Activated CD8-positive, alpha-beta memory T cell treated with anti-CD3 and anti-CD28 coated beads, Interleukin-2, amount 50 U/mL, for 1 hour (primary cell): ENCODE data around the gene PSAPL1.

ENCODE experiments used
- DNase-seq: peaks from one replicate; pipeline ENCODE4 v3.0.0-alpha.2; 2020; ENCODE audit errors: extremely low read depth

Gene PSAPL1

DNA sequence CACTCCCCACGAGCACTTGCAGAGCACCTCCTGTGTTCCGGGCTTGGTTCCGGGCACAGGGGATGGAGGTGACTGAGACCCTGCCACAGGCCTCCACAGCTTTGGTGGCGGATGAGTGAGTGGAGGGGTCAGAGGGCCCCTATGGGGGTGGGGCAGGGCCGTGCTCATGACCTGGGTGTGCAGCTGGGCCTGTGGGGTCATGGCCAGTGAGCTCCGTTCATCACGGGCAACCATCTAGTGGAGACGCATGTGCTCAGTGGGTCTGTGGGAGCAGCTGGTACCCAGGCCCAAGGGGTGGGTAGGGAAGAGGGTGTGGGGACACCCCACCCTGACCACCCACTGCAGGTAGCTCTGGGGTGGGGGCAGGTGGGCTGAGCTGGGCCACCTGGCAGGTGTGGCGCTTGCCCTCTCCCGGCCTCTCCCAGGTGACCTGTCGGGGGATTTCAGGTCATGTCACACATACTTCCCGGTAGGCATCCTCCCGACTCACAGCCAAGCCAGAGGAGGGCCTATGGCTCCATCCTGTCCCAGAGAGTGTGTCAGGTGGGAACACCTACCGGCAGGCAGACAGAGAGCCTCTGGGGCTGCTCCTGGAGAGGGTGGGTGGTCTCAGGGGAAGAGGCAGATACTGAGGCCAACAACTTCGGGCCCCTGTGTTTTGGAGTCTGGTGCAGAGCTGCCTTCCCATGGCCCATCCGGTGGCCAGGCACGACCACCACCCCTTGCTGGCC is 3.6 kb downstream of the PSAPL1 start:
- no peak for DNase-seq

DNA sequence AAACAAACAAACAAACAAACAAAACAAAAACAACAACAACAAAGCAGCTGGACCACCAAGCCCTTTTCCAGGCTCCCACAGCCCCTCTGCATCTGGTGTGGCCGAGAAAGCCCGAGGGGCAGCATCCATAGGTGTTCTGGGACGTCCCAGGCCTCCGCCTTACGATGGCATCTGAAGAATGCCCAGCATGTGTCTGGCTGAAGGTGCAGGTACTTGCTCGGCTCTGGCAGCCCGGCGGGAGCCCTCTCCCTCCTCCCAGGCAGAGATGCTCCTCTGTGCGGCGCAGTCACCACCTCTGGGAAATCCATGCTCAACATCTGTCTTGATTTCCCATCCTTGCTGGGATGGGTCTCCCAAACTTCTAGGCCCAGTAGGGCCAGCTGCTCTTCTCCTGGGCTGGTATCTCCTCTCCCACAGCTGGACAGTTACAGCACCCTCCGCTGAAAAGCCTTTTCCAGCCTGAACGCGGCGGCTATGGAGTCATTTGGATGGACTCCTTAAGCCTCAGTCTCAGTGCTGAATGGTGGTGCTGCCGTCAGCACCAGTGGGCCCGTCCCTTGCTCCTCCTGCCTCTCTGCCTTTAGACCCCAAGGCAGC is 4.3 kb downstream of the PSAPL1 start:
- no peak for DNase-seq

DNA sequence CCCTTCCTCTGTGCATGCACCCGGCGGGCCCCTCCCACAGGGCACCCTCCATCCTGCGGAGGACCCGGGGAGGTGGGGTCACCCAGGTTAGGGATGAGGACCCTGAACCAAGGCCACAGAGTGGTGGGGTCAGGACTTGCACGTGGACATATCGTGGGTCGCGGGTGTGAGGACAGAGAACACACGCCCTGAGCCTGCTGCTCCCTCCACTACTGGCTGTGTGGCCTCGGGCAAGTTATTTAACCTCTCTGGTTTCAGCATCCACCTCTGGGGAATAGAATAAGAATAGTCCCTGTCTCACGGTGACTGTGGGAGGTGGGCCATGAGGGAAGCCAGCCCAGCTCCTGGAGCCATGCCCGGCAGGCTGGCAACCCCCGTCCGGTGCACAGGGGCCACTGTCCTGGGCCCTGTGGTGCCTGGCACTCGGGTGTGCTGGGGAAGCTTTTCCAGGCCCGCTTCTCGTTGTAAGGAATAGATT is 5.1 kb downstream of the PSAPL1 start:
- DNase-seq = no peak

DNA sequence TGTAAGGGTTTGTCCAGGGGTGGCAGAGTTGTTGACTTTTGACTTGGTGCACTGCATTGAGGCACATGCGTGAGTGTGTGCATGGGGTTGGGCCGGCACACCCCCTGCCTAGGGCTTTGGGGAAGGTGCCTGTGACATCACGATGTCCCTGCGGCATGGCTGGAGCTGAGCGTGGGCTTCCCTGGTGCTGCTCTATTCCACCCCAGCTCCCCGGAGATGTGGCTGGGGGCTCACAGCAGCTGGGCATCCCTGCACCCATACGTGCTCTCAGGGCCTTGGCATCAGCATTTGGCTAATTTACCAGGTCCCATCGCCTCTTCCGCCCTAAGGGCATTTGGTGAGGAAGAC is 5.7 kb downstream of the PSAPL1 start:
- no peak for DNase-seq

DNA sequence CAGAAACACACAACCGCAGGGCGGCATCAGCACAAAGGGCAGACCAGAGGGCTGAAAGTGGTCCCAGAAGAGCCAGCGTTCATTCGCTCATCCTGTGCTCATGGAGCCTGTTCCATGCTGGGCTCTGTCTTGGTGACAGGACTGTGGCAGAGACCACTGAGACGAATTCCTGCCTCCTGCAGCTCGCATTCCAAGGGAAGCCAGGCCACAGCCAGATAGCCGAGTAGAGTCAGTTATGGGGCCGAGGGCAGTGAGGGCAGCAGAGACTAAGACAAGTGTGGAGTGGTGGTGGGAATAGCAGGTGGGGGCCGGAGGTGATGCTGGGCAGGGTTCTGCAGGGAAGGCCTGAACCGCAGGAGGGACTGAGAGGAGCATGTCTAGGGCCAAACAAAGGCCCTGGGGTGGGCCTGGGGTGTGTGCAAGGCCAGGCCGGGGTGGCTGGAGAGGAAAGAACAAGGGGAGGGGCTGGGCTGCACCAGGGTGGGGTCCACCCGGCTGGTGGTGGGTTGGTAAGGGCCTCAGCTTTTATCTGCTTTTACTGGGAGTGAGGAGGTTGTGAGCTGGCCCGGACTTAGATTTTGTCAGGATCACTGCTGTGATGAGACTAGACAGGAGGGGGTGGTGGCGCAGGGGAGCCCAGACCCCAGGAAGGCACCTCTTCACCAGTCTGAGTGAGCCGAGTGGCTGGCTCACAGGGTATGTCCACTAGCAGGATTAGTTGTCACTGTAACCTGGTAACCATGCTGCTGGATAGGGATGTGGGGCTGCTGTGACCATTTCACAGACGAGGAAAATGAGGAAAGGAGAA is 6.3 kb downstream of the PSAPL1 start:
- no peak for DNase-seq

DNA sequence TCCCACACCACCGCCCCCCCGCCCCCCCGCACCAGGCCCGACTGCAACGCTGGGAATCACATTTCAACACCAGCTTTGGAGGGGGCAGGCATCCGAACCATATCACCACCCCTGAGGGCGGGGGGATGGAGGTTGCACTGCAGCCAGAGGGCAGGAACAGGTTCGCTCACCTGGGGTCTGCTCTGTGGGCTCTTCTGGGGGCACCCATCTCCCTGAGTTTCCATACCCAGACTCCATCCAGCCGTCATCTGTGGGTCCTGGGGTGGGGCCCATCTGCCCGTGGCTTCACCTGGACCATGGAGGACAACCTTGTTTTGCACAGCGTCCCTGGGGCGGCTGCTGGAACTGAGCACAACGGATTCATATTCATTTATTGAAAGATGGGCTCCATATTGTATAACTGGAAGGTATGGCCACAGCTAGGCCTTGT is 6.9 kb downstream of the PSAPL1 start:
- no peak for DNase-seq

DNA sequence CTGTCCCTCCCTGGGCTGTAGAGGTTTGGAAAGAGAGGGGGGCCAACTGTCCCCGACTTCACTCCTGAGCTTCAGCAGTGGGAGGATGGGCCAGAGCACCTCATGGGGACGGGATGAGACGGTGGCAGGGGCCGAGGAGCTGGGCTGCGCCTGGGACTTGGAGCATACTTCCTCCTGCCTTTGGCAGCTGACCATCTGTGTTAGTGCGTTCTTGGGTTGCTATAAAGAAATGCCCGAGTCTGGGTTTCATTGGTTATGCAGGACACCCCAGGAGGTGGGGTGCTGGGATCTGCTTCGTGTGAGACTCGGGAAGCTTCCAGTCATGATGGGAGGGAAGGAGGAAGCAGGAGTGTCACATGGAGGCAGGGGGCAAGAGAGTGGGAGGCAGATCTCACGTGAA is 7.4 kb downstream of the PSAPL1 start:
- no peak for DNase-seq

DNA sequence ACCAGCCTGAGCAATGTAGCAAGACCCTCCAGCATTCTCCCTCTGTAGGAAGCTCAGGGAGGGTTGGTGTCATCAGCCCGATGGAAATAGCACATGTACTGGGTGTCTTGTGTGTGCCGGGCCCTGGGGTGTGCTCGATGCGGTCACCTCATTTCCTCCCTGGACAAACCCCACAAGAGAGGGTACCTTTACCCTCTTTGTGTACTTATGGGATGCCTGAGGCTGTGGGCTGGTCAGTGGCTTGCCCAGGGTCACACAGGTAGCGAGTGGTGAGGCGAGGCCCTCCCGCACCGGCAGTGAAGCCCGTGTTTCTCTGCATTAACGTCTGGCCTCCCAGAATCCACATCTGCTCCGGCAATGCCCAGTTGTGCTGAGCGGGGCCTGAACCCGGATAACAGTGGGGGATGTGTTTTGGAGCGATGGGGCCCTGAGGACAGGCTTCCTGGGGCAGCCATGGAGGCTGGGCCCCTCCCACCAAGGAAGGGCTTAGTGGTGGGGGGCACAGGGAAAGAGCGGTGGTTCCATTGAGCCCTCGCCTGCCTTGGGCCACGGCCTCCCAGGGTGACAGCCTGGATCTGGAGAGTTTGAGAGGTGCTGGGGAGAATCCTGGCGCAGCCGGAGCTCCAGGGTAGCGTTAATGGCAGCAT is 8.1 kb downstream of the PSAPL1 start:
- DNase-seq = no peak

DNA sequence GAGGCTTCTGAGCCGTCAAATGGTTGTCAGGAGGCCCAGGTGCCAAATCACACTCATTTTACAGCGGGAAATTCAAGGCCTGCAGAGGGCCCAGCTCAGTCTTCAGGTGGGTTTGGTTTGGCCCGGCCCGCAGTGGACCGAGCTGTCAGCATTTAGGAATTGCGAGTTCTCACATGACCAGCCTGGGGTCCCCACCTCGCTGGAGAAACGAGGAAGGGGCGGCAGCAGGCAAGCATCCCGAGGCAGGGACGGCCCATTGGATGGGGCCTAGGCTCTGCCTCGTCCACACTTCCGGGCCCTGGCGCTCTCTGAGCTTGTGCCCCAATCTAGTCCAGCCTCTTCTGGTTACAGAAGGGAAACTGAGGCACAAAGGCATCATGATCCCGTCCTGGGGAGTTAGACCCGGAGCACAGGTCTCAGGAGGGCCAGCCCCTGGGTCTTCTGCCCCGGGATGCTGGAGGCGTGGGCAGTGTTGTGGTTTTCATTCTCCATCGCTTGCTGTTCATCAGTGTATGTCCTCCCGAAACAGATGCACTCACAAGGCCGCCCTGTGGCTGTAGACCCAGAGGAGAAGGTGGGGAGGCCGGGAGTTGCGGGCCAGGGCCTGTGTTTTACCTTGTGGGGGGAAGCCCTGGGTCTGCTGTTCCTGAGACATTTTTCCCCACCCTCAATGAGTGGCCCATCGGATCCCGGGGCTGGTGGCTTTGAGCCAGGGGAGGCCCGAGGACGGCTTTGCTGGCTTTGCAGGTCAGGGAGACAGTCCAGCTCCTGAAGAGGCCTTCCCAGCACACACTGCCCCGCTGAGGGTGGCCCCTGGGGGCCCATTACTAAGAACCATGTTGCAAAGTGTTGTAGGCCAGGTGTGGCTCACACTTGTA is 8.9 kb downstream of the PSAPL1 start:
- DNase-seq = no peak

DNA sequence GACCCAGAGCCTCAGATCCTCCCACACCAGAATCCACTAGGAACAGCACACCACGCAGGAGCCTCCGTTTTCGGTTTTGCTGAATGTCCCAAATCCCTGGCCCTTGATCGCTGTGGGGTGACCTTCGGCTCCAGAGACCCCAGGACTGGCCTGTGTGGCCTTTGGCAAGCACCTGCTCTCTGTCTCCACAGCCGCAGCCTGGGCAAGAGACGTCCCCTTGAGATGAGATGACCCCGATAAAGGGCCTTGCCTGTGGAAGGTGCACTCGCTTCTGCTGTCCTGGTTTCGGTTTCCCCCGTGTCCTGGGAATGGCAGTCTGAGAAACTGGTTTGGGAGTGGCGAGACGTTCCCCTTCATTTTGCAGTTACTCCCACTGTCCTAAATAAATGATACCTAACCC is 9.6 kb downstream of the PSAPL1 start:
- DNase-seq = no peak

DNA sequence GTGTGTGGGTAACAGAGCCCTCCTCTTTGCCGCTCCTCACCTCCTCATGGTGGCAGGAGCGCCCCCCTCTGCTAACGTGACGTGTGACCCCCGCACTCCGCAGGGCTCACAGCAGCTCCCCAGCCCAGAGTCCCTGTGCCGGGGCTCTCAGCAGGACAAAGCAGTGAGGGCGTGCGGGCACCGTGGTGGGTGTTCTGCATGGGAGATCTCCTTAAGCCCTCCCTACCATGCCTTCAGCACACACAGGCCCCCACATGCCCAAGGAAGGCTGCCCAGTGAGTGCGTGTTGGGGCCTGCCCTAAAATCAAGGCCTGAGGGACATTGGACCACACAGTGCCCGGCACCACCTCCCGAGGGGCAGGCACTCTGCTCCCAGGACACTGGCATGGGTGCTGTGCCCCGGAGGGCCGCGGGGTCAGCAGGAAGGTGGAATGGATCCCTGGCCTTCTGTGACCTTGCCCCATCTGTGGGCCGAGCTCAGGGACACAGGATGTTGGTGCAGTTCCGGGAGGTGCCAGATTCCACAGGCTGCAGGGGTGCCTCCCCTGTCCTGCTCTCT is 10.1 kb downstream of the PSAPL1 start:
- no peak for DNase-seq

DNA sequence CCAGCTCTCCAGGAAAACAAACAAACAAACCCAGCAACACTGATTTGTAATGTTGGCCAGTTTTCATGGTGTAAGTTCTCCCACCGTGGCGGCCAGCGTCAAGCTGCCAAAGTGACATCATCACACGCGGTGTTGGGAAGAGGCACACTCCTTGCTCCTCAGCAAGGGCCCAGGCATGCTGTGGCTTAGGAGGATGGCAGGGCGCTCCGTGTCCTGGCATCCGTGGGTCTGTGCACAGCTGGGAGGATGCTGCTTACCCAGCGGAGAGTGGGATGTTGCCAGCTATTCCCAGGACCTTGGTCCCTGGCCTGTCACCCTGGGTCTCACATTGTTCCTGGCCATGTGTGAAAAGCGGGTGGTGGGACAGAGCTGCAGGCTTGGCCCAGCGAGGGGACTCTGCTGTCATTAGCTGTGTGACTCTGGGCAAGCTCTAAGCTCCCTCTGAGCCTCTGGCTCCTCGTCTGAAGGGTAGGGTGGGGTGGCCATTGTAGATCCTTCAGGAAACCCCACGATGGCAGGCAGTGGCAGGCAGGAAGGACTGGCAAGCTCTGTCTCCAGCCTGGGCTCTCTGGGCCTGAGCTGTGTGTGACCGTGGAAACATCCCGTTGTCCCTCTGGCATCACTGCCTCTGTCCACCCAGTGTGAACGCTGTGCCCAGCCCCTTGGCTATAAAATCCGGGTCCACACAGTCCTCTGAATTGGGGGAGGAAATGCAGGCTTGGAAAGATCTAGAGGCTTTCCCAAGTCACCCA is 10.8 kb downstream of the PSAPL1 start:
- no peak for DNase-seq

DNA sequence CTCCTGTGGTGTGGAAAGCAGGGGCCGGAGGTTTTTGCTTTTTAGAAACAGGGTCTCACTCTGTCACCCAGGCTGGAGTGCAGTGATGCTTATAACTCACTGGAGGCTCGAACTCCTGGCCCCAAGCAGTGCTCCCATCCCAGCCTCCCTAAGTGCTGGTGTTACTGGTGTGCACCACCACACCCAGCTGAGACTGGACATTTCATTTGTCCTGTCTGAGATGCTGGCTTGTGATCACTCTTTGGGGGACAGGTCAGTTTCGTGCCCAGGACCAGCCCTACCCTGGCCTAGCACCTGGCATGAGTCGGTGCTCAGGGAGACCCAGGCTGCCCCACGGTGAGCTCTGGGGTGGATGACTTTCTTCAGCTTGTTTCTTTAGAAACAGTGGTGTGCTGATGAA is 11.3 kb downstream of the PSAPL1 start:
- DNase-seq = no peak

DNA sequence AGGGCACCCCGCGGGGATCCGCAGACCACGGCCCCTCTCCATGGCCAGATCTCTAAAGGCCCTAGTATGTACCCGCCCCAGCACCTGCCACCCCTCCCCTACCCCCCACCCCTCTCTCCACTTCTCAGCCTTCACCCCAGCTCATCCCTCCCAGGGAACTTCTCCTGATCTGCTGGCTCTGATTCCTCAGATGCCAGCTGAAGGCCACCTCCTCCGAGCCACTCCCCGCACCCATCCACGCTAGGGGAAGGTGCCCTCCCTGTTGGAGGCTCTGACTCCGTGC is 11.9 kb downstream of the PSAPL1 start:
- DNase-seq = no peak

DNA sequence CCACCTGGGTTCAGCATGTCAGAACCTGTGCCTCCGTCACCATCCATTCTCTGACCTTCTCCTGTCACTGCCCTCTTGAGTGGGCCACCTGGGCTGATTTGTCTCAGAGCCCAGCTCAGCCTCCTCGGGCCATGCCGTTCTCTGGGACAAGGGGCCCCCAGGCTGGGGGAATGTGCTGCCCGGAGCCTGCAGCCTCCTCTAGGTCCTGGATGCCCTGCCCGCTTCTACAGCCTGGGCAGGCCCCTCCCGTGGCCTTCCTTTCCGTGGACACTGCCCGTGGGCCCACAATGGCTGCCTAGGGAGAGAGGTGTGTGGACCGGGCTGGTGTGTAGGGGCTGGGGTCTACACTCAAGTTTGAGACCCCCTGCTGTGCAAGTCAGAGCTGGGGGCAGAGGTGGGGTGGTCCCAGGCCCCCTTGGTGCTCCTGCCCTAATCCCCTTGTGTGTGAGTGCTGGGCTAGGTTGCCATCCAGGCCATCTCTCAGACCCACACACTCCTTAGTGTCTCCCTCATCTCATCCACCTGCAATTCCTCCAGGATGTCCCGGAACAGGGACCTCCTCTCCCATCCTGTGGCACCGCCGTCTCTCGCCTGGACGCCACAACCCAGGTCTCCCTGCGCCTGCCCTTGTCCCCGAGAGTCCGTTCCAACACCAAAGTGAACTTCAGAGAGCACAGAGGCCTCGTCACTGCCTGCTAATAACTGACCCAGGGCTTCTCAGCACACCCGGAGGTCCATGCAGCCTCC is 12.4 kb downstream of the PSAPL1 start:
- no peak for DNase-seq

DNA sequence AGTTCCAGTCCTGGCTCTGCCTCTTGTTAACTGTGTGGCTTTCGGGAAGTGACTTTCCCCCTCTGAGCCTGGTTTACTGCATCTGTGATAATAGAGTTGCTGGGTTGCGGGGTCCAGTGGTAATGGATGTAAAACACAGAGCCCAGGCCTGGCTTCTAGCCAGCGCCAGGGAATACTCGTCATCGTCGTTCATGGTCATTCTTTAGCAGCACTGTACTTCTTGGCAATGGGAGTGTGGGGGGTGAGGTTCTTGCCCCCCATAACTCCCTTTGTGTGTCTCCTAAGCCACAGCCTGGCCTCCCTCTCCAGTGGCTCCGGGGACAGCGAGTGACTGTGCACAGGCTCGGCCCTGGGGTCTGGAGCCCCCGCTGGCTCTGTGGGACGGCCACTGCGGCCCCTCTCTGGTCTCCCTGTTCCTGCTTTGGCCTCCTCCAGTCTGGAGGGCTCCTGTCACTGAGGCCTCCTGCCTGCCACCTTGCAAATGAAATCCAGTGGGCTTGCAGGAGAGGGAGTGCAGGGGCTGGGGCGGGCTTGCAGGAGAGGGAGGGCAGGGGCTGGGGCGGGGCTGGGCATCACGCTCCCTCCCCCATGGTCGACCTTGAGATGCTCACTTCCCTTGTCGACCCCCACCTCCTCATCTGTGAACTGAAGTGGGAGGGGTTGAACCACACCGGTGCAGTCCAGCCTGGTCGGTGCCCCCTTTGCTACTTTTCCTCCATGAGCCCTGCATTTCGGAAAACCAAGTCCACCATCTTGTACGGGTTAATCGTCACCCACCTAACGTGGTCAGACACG is 13.2 kb downstream of the PSAPL1 start:
- DNase-seq = no peak

DNA sequence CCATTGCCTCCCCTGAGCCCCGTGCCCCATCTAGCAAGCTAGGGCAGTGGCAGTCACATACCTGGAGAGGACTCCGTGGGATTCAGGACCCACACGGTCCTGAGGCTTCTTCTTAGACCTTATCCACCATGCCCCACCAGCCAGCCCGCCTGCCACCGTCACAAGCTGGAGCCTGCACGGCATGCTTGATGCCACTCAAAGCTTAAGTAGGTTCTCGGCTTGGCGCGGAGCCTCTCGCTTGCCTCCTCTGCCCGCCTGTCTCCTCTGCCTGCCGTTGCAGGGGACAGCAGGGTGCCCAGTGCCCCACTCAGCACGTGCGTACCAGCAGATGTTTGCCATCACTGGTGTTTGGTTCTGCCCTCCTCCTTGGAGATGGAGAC is 14.1 kb downstream of the PSAPL1 start:
- DNase-seq = no peak

DNA sequence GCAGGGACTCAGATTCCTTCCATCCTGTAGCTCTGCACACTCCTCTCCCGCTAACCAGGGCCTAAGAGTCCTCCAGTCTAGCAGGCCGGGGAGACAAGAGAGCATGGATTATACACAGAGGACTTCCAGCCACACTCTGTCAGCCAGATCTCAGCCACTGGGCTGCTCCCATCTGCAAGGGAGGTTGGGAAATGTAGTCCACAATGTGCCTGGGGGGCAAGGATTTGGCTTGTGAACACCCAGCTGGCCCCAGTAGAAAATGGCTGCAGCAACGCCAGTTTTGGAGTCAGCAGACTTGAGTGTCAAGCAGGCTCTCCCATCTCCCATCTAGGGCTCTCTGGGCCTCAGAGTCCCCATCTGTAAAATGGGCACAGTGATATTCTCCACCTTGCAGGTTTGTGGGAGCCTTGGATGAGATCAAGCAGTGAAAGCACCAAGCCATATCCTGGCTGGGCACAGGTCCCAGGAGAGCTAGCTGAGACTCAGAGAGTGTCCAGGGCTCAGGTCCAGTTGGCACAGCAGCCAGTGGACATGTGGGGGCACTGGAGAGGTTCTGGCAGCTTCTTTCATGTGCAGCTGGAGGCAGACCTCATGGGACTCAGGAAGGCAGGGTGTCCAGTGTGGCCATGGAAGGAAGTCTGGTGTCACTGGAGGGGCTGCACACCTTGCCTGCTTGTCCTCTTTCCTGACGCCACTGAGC is 14.6 kb downstream of the PSAPL1 start:
- DNase-seq = no peak
